ENCODE results near the gene NSD2.

GRCh38 chr4:1826531-1827350 is 44.5 kb upstream of the NSD2 start:
- TF ChIP-seq CTCF (conservative IDR thresholded peaks at IDR 0.05; ENCODE audit: low read depth, low read length) (no peak), EZH2phosphoT487 (IDR thresholded peaks at IDR 0.05; ENCODE audit: borderline replicate concordance, low read length) (no peak)
